GM21717 (cell line): ENCODE measurements around the gene VPREB3.

Source experiments
- ATAC-seq: cut with Tn5 transposase; IDR thresholded peaks from one replicate; pipeline ENCODE4 v1.9.1; 2021; ENCODE audit warnings: mild to moderate bottlenecking, moderate library complexity; ENCODE audit not compliant: unreplicated experiment

Gene VPREB3, protein sequence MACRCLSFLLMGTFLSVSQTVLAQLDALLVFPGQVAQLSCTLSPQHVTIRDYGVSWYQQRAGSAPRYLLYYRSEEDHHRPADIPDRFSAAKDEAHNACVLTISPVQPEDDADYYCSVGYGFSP

DNA sequence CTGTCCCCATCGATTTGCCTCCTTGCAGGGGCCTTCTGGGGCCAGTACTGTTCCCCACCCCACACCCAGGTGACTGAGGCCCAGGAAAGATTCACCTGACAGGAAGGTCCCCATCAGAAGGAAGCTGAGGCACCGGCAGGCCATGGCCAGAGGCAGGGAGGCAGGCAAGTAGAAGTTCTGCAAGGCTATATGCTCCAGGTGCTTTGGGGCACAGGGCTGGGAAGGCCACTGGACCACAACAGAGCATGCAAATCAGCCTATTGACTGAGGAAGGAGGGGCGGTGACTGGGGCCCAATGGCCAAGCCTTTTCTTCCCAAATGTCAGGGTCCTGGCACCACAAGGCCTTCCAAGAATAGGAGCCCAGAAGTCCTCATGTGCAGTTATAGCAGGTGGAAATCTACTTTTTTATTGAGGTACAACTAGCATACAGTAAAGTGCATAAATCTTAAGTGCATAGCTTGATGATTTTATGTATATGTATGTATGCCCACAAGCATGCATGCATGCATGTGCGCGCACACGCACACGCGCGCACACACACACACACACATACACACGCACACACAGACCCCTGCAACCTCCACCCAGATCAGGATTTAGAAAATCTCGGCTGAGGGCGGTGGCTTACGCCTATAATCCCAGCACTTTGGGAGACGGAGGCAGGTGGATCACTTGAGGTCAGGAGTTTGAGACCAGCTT lies at the start of gene VPREB3:
Gene VPREB3 (minus strand): TSS at position 206 of the 700 bp plus-strand sequence. CDS start 62 bp downstream, at position 144.
- ATAC-seq, result no peak

DNA sequence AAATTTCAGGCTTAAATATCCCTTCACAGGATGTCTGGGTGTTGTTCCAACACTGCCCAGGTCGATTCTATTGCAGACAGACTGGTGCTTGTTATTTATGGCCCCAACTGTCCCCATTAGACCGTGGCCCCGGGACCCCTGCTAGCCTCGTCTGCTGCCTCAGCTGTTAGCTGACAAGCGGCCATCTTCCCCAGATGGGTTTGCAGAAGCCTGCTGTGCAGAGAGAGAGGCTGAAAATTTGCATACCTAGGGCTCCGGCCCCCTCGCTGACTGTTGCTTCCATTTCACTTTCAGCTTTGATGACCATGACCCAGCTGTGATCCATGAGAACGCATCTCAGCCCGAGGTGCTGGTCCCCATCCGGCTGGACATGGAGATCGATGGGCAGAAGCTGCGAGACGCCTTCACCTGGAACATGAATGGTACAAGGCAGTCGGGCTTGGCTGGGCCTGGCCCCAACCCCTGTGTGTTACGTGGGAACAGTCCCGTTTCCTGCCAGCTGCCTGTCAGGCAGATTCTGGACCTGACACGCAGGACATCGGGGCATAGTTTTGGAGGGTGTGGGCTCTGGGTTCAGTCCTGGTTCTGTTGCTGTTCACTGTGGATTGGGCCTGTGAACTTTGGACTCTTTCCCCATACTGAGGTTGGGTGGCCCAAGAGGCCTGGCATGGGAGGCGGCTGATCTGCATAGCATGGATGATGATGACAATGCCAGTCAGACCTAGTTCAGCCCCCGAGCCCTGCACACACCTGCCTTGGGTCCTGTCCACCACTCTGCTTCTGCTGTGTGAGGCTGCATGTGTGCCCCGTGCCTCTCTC lies 49.0 kb upstream of the VPREB3 start:
- no peak for ATAC-seq

DNA sequence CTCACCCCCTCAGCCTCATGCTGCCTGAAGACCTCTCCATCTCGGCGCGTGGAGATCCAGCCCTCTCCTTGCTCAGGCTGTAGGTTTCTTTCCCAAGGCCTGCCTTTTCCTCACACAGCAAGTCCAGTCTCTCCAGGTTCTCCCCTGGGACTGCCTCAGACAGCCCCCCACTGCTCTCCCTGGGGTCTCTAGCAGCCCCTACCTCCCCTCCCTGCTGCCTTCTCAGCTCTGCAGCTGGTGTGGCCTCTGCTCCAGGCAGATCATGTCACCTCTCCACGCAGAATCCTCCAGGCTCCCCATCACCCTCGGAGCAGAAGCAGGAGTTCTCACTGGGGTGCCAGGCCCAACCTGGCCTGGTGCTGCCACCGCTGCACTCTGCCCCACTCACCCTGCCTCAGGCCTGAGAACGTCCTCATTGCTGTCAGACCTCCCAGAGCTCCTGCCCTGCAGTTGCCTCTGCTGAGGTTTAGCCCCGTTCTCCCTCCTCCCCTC lies 47.7 kb upstream of the VPREB3 start:
- no peak for ATAC-seq

DNA sequence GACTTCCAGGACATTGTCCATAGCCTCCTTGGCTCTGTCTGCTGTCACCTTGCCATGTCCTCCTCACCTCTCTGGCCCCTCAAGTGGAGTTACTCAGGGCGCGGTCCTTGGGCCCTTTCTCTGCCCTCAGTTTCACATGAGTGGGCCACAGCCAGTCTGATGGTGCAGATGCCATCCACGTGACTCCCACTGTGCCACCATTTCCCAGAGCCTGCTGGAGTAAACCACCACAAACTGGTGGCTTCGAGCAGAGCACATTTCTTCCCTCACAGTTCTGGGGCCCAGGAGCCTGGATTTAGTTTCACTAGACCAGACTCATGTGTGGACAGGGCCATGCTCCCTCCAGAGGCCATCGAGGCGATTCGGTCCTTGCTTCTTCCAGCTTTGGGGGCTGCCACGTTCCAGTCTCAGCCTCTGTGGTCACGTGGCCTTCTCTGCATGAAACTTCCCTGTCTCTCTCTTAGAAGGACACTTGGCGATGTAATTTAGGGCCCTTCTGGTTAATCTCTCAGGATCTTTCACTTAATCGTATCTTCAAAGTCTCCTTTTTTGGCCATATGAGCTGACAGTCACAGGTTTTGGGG lies 47.1 kb upstream of the VPREB3 start:
- ATAC-seq, result peak; percentile 21

DNA sequence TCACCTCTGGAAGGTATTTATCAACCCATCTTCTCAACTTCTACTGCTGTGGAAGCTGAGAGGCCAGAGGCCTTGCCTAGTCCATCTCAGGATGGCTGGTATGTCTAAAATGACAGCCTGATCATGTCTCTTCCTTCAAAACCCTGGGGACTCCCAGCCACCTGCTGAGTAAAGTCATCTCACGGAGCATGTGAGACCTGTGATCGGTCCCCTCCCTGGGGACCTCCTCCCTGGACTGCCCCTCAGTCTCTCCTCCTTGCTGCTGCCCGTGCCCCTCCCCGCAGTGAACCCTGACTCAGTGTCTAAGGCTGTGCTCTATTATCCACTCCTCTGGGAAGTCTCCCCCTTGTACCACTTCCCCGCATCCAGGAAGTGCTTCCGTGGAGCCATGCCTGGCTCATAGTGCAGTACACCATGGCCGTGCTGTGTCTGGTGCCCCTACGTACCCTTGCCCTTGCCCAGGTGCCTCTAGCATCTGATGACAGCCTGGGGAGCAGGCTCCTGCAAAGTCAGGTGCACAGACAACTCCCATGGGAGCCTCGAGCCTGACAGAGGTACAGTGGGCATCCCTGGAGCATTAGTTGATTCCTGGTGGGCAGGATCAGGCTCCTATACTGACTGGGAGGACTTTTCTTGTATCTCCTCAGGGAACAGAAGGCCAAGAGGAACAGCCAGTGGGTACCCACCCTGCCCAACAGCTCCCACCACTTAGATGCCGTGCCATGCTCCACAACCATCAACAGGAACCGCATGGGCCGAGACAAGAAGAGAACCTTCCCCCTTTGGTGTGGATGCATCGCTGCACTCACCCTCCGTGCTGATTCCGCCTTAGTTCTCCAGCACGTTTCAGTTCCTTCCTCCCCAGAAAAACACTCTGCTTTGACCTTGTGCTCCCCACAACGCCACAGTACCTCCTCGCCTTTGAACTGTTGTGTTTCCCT lies 46.3 kb upstream of the VPREB3 start:
- ATAC-seq, result peak; percentile 33

DNA sequence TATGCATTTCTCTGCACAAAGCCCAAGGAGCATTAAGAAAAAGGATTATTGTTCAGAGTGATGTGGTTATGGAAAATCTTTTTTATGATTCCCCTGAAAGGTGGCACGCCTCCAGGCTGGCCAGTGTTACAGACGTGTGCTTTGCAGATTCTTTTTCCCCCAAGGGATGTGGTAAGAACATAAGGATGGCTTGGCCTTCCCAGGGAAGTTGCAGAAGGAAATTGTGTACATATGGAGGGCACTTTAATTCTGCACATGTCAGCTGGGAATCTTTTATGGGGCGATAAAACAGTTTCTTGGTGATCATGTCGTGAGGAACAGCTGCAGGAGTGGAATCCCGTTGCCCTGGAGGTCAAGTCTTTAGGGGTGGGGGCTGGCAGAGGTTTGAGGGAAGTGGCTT lies 42.2 kb upstream of the VPREB3 start:
- no peak for ATAC-seq

DNA sequence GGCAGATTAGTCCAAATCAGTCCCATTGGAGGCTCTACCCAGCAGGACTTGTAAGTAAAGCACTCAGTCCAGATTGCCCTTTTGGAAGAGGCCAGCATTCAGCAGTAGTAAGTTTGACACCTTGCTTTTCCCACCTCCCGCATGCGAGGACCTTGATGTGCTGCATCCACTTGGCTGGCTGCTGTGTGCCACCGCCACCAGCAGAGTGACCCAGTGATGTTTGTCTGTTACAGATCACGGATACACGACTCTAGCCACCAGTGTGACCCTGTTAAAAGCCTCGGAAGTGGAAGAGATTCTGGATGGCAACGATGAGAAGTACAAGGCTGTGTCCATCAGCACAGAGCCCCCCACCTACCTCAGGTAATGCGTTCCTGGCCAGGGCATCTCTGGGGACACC lies 39.1 kb upstream of the VPREB3 start:
- no peak for ATAC-seq

DNA sequence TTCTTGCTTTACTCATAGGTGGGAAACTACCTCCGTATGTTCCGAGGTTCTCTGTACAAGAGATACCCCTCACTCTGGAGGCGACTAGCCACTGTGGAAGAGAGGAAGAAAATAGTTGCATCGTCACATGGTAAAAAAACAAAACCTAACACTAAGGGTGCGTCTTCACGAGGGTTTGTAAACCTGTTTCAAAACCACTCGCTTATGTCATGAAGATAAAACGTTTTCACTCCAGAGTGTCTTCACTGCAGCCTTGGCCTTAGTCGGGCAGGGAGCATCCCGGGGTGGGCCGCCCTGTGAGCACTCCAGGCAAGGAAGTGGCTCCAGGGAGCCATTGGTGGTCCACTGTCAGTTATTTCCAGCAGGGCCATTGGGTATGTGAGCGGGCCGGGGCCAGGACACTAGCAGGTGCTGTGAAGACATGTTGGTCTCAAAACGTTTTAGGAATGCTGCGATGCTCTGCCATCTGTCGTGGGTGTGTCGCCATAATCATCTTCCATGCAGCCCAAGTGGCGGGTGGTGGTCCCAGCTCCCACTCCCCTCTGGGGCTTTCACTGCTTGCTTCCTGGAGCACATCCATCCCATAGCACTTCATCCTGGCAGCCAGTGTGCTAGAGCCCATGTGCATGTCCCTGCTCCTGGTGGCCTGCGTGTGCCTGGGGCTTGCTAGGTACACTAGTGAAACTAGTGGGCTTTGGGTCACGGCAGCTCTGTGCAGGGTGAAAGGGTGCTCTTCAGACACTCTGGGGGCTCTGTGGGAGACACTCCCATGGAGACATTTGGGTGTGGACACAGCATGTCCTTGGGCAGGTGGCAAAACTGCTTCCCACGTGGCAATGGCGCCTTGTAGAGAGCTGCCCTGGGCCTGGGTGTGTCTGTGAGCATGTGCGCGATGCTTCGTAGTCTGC lies 37.8 kb upstream of the VPREB3 start:
- no peak for ATAC-seq

DNA sequence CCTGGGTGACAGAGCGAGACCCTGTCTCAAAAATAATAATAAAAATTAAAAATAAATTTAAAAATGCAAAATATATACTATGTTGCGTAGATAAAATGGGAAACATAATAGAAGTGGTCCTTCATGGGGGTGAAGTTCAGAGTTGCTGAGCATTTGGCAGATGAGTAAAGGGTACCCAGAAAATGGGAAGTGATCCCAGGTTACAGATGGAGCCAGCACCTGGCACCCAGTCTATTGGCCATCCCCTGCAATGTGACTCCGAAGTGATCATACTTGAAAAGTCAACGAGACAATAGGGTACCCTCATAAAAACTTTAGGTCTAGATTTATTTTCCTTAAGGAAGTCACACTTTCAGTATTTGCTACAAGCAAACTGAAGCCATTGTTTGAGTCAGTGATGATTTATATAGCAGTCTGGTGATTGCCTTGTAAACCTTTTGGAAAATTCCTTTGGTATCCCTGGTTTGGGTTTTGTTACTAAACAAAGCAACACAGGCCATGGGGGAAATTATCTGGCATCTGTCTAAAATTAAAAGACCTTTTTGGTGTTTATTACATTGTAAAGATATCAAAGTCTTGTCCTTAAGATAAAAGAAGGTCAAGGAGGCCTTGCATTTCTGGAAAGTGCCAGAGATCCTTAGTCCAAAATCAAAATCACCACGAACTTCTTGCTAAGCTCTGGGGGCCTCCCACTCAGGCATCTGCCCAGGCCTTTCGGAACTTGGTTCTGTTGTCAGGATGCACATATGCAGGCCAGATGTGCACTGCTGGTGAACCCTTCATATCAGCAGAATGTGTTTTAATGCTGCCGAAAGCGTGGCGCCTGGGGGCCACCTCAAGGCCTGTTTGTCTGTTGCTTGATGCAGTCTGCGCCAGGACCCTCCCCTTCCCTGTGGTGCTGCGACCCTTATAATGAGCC lies 36.9 kb upstream of the VPREB3 start:
- ATAC-seq, result no peak

DNA sequence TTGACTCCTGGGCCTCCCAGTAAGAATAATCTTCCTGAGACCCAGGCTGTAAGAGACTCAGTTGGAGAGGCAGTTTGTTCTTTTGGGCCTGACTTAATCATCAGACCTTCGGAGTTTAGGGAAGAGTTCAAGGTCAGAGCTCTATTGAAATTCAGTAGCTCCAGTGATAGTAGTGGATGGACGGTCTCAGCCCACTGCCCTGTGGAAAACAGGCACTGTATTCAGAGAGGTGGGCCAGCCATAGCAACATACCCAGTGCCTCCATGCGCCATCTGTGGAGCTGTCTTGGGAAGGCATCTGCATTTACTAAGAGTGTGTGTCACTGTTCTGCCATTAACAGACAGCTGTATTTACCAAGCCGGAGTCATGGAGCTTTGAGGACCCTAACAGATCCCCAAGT lies 35.4 kb upstream of the VPREB3 start:
- ATAC-seq, result no peak

DNA sequence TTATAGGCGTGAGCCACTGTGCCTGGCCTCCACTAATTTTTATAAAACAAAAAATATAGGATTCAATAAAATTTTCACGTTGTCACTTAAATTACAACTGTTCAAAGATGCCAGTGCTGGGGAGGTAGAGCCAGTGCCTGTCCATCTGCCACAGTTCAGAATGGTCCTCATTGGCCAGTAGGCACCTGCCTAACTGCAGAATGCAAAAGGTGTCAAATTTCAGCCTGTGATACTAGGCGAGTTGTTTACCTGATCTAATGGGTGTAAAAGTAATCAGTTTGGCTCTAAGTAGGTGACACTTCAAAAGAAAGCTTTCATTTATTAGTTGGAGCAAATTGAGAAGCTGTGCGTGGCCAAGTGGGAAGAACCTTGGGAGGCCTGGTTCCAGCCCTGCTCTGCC lies 34.9 kb upstream of the VPREB3 start:
- ATAC-seq, result no peak

DNA sequence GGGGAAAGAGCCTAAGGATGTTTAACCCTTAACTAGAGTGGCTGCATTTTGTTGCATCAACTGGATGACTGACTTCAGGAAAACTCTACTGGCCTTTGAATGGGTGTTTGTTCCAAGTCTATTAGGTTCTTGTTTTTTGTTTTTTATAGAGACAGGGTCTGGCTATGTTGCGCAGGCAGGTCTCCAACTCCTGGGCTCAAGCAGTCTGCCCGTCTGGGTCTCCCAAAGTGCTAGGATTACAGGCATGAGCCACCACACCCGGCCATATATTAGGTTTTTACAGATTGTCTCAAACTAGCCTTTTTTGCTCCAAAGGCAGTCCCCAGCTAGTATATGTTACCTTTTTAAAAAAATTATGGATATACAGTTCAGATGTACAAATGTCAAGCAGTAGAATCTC lies 33.7 kb upstream of the VPREB3 start:
- no peak for ATAC-seq

DNA sequence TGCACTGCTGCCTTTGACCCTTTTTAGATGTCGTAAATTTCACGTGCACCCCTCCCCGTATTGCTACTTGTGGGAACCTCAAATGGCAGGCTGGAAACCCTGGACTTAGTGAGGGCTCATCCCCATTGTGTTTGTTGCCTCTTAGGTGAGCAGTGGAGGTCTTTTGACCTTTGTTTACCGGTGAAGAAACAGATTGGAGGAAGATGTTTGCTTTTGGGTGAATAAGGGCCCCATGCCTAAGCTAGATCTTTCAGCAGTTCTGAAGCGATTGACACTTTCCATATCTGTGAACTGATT lies 33.3 kb upstream of the VPREB3 start:
- ATAC-seq, result no peak

DNA sequence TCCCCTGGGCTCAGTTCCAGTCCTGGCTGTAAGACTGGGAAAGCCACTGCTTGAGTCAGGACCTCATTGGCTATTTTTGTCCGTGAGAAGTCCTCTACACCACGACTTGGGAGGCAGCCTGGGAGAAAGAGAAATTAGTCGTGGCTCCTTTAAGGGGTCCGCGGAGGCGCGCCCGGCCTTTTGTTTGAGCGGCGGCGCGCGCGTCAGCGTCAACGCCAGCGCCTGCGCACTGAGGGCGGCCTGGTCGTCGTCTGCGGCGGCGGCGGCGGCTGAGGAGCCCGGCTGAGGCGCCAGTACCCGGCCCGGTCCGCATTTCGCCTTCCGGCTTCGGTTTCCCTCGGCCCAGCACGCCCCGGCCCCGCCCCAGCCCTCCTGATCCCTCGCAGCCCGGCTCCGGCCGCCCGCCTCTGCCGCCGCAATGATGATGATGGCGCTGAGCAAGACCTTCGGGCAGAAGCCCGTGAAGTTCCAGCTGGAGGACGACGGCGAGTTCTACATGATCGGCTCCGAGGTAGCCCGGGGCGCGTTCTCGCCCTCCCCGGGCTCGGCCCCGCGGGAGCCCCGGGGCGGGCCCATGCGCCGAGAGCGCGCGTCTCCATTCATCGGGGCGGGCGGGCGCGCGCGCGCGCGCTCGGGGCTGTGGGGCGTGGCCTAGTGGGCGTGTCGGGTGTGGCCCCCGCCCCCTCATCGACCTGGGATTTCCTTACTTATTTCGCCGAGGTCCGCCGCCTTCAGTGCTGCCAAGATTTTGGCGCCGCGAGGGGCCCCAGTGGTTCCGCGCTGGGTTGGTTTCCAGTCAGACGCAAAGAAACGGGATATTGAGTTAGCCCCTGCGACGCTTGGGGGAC lies 32.8 kb upstream of the VPREB3 start, which contains the start of gene SMARCB1:
Gene SMARCB1 (plus strand): TSS at position 215 of the 848 bp plus-strand sequence. CDS start 204 bp downstream, at position 419.
- ATAC-seq, result peak; percentile 44

DNA sequence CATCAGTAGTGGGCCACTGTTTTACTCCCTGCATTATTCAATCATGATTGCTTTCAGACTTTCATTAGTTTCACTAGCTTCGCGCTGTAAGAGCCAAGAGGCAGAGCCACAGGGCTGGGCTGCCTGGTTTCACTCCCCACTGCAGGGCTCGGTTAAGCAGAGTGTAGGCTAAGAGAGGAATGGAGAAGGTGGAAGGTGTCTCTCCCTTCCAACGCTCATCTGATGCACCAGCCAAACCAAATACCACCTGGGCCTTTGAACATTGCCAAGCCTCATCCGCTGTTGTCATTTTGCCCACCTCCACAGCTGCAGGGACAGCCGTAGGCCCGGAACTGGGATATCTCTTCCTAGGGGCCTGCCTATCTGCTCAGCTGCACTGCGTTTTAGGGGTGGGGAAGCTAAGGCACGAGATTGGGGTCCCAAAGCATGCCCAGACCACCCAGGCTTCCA lies 32.1 kb upstream of the VPREB3 start:
- ATAC-seq, result peak; percentile 5

DNA sequence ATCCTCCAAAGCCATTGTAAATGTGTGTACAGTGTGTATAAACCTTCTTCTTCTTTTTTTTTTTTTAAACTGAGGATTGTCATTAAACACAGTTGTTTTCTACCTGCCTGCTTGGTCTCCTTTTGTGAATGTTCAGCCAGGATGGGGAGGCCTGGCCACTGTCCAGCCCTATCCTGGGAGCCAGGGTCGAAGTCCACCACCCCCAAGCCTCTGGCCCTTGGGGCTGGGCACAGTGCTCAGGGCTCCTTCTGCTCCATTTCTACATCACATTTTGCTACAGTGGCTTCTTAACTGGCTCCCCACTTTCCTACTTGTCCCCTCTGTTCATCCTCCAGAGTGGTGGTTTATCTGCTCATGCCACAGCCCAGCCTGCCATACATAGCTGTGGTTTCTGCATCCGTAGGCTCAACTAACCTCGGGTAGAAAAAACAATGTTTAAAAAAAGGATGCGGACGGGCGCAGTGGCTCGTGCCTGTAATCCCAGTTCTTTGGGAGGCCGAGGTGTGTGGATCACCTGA lies 30.0 kb upstream of the VPREB3 start:
- ATAC-seq, result no peak
